SK-N-SH treated with all-trans-retinoic acid at 6 μM for 48 hours (cell line): ENCODE data around the gene CDIP1.

Experiments used
- ATAC-seq: fragments of 200-7000 bp; cut with Tn5 transposase; 3 replicates; pipeline ENCODE4 v1.9.1; 2020; ENCODE audit warnings: mild to moderate bottlenecking, moderate library complexity
- BACH2 ChIP-seq: fragments of 250-450 bp; sonication (Bioruptor Pico); IDR thresholded peaks from 2 replicates; pipeline ENCODE4 v1.9.0; 2021; ENCODE audit warnings: mild to moderate bottlenecking, borderline replicate concordance
- CREB5 ChIP-seq: fragments of 250-450 bp; sonication (Bioruptor Pico); IDR thresholded peaks from 2 replicates; pipeline ENCODE4 v1.5.1; 2020; ENCODE audit warnings: low read depth, mild to moderate bottlenecking, moderate library complexity
- CSDC2 ChIP-seq: fragments of 250-450 bp; sonication (Bioruptor Pico); IDR thresholded peaks from 2 replicates; pipeline ENCODE4 v1.5.0; 2020; ENCODE audit warnings: mild to moderate bottlenecking, moderate library complexity
- CSRNP3 ChIP-seq: fragments of 250-450 bp; sonication (Bioruptor Pico); IDR thresholded peaks from 2 replicates; pipeline ENCODE4 v1.5.1; 2021; ENCODE audit warnings: mild to moderate bottlenecking, moderate library complexity
- ESRRG ChIP-seq: fragments of 250-450 bp; sonication (Bioruptor Pico); IDR thresholded peaks from 2 replicates; pipeline ENCODE4 v1.6.1; 2021; ENCODE audit warnings: mild to moderate bottlenecking
- GLIS3 ChIP-seq: fragments of 250-450 bp; sonication (Bioruptor Pico); IDR thresholded peaks from 2 replicates; pipeline ENCODE4 v1.5.0; 2020; ENCODE audit warnings: mild to moderate bottlenecking, moderate library complexity
- ISL1 ChIP-seq: fragments of 250-450 bp; sonication (Bioruptor Pico); IDR thresholded peaks from 2 replicates; pipeline ENCODE4 v2.1.2; 2022; ENCODE audit warnings: mild to moderate bottlenecking, moderate library complexity
- OSR1 ChIP-seq: fragments of 250-450 bp; sonication (Bioruptor Pico); IDR thresholded peaks from 2 replicates; pipeline ENCODE4 v1.8.0; 2022; ENCODE audit warnings: moderate library complexity, mild to moderate bottlenecking, inconsistent platforms
- PATZ1 ChIP-seq: fragments of 250-450 bp; sonication (Bioruptor Pico); IDR thresholded peaks from 2 replicates; pipeline ENCODE4 v1.8.0; 2020; ENCODE audit warnings: mild to moderate bottlenecking, moderate library complexity, borderline replicate concordance
- PPARA ChIP-seq: fragments of 250-450 bp; sonication (Bioruptor Pico); IDR thresholded peaks from 2 replicates; pipeline ENCODE4 v1.5.0; 2020; ENCODE audit warnings: mild to moderate bottlenecking, borderline replicate concordance
- RARB ChIP-seq: fragments of 250-450 bp; sonication (Bioruptor Pico); IDR thresholded peaks from 2 replicates; pipeline ENCODE4 v1.8.0; 2021; ENCODE audit warnings: mild to moderate bottlenecking, moderate library complexity
- SNAI2 ChIP-seq: fragments of 250-450 bp; sonication (Bioruptor Pico); IDR thresholded peaks from 2 replicates; pipeline ENCODE4 v1.5.0; 2020; ENCODE audit warnings: mild to moderate bottlenecking, moderate library complexity
- TCF4 ChIP-seq: fragments of 250-450 bp; sonication (Bioruptor Pico); IDR thresholded peaks from 2 replicates; pipeline ENCODE4 v1.8.0; 2021; ENCODE audit warnings: mild to moderate bottlenecking, moderate library complexity, borderline replicate concordance
- TOX ChIP-seq: fragments of 250-450 bp; sonication (Bioruptor Pico); IDR thresholded peaks from 2 replicates; pipeline ENCODE4 v1.8.0; 2021; ENCODE audit warnings: mild to moderate bottlenecking, moderate library complexity, borderline replicate concordance
- TSHZ2 ChIP-seq: fragments of 250-450 bp; sonication (Bioruptor Pico); IDR thresholded peaks from 2 replicates; pipeline ENCODE4 v1.5.0; 2020; ENCODE audit warnings: mild to moderate bottlenecking, moderate library complexity
- ZFP3 ChIP-seq: fragments of 250-450 bp; sonication (Bioruptor Pico); IDR thresholded peaks from 2 replicates; pipeline ENCODE4 v1.5.0; 2020; ENCODE audit warnings: mild to moderate bottlenecking, moderate library complexity
- ZFP30 ChIP-seq: fragments of 450-650 bp; formaldehyde crosslinking; IDR thresholded peaks from 2 replicates; pipeline ENCODE4 v1.5.0; 2022; ENCODE audit warnings: mild to moderate bottlenecking, moderate library complexity
- ZNF565 ChIP-seq: fragments of 450-650 bp; formaldehyde crosslinking; conservative IDR thresholded peaks from 2 replicates; pipeline ENCODE4 v1.5.0; 2020; ENCODE audit warnings: low read depth, mild to moderate bottlenecking, moderate library complexity
- ZNF70 ChIP-seq: fragments of 450-650 bp; formaldehyde crosslinking; IDR thresholded peaks from 2 replicates; pipeline ENCODE4 v1.5.0; 2020; ENCODE audit warnings: mild to moderate bottlenecking, moderate library complexity
- ZNF8 ChIP-seq: fragments of 450-650 bp; formaldehyde crosslinking; IDR thresholded peaks from 2 replicates; pipeline ENCODE4 v1.5.0; 2020; ENCODE audit warnings: mild to moderate bottlenecking, moderate library complexity

Gene CDIP1

GRCh38 chr16:4533490-4533889, 5.1 kb downstream of the CDIP1 start:
- no peak for ATAC-seq
- no peak for TF ChIP-seq TCF4 (CRISPR knock-in tag)
- no peak for TF ChIP-seq CREB5 (CRISPR knock-in tag)
- TF ChIP-seq TSHZ2 = no peak

GRCh38 chr16:4532238-4532637, 6.3 kb downstream of the CDIP1 start:
- no peak for ATAC-seq
- TF ChIP-seq TOX = no peak
- no peak for TF ChIP-seq CREB5 (CRISPR knock-in tag)
- no peak for TF ChIP-seq TSHZ2
- TF ChIP-seq ZNF565 (CRISPR knock-in tag) = no peak
- TF ChIP-seq CSDC2 (CRISPR knock-in tag) = no peak
- TF ChIP-seq ZFP3 (CRISPR knock-in tag) = no peak
- no peak for TF ChIP-seq ESRRG (CRISPR knock-in tag)
- no peak for TF ChIP-seq BACH2
- TF ChIP-seq ZFP30 (CRISPR knock-in tag) = no peak
- TF ChIP-seq SNAI2 (CRISPR knock-in tag) = no peak
- no peak for TF ChIP-seq PPARA (CRISPR knock-in tag)
- no peak for TF ChIP-seq GLIS3 (CRISPR knock-in tag)

GRCh38 chr16:4531811-4532210, 6.8 kb downstream of the CDIP1 start:
- ATAC-seq = no peak
- TF ChIP-seq GLIS3 (CRISPR knock-in tag) (no peak), RARB (CRISPR knock-in tag) (no peak), ZNF8 (CRISPR knock-in tag) (no peak), PATZ1 (no peak), ISL1 (no peak), ZNF565 (CRISPR knock-in tag) (no peak), ZNF70 (CRISPR knock-in tag) (no peak), ZFP3 (CRISPR knock-in tag) (no peak), CSRNP3 (CRISPR knock-in tag) (no peak), ESRRG (CRISPR knock-in tag) (no peak), CSDC2 (CRISPR knock-in tag) (no peak), PPARA (CRISPR knock-in tag) (no peak), BACH2 (no peak), SNAI2 (CRISPR knock-in tag) (no peak), TSHZ2 (no peak), OSR1 (CRISPR knock-in tag) (no peak), TOX (no peak), TCF4 (CRISPR knock-in tag) (no peak)
- TF ChIP-seq, all 23 proteins: peak for 0
